Activated T-cell treated with anti-CD3 and anti-CD28 coated beads, Interleukin-2, amount 50 U/mL, for 72 hours (primary cell): ENCODE measurements around the gene IREB2. TPM values are rescaled to one million over a fixed set of nuclear protein-coding genes. Genes with fewer than 3 reads are reported as not detected.
"Not testable (repeated sequence)": the region's sequence is repeated elsewhere in the genome, so short reads cannot be mapped to it uniquely, and the experiment has no call there.

Experiments
- ATAC-seq, 2 donors: fragments of 150-1000 bp; cut with Tn5 transposase; replicated peaks in 1 of 2; 2 replicates each; pipeline ENCODE4 v1.10.0; 2021; ENCODE audit warnings: moderate library complexity in 2 of 2, mild to moderate bottlenecking in 1 of 2
- DNase-seq, 2 donors: peaks; one replicate each; pipeline ENCODE4 v3.0.0; 2021 to 2022; ENCODE audit warnings: mixed read lengths in 1 of 2
- H3K27ac Mint-ChIP-seq: one replicate; pipeline ENCODE4 v1.8.0; 2022; ENCODE audit warnings: mild to moderate bottlenecking, moderate library complexity, mixed read lengths
- H3K27me3 Mint-ChIP-seq: one replicate; pipeline ENCODE4 v1.8.0; 2022; ENCODE audit warnings: low read depth, mixed read lengths
- H3K36me3 Mint-ChIP-seq, 2 donors: one replicate each; pipeline ENCODE4 v1.8.0; 2022; ENCODE audit warnings: mixed read lengths in 2 of 2, mild to moderate bottlenecking in 1 of 2; ENCODE audit not compliant: insufficient read depth in 2 of 2
- H3K4me1 Mint-ChIP-seq: one replicate; pipeline ENCODE4 v1.8.0; 2022; ENCODE audit warnings: low read depth, mixed read lengths
- H3K4me3 Mint-ChIP-seq, 2 donors: one replicate each; pipeline ENCODE4 v1.8.0; 2022; ENCODE audit warnings: mild to moderate bottlenecking in 2 of 2, mixed read lengths in 2 of 2, moderate library complexity in 2 of 2
- H3K9me3 Mint-ChIP-seq, 2 donors: one replicate each; pipeline ENCODE4 v1.8.0; 2022; ENCODE audit warnings: mixed read lengths in 2 of 2
- total RNA-seq, 2 donors: library from RNA; stranded (reverse); gene quantifications; one replicate each; pipeline ENCODE4 v1.2.3, GENCODE V29; 2022

IREB2 gene
- total RNA-seq, 2 donors from 2014 or later = 64.1 to 72.2 TPM

GRCh38 chr15:78427953-78428352 lies 10.1 kb upstream of the IREB2 start:
- Mint-ChIP-seq H3K27ac (no peak overlapping the region), H3K36me3 (no peaks in the 10 kb centered on the region), H3K4me3 (no peak overlapping the region), H3K4me1 (peaks cover 36% of the 10 kb centered on the region), H3K9me3 (no peaks in the 10 kb centered on the region), H3K27me3 (peaks cover 37% of the 10 kb centered on the region)
- DNase-seq (no peak), ATAC-seq (no peak)

- ATAC-seq = no peak
- H3K27me3 Mint-ChIP-seq = peaks cover 24% of the 10 kb centered on the region
Measured at GRCh38 chr15:78429477-78429876, 8.5 kb upstream of the IREB2 start.

GRCh38 chr15:78431955-78432354 lies 6.1 kb upstream of the IREB2 start:
- H3K36me3 Mint-ChIP-seq = no peaks in the 10 kb centered on the region
- no peak for ATAC-seq
- DNase-seq = no peak
- no peak overlapping the region for H3K4me3 Mint-ChIP-seq
- no peaks in the 10 kb centered on the region for H3K9me3 Mint-ChIP-seq
- H3K27me3 Mint-ChIP-seq = peaks cover 14% of the 10 kb centered on the region
- no peak overlapping the region for H3K27ac Mint-ChIP-seq
- H3K4me1 Mint-ChIP-seq = peaks cover 10% of the 10 kb centered on the region

More at GRCh38 chr15:78429477-78429876, 8.5 kb upstream of the IREB2 start:
- H3K4me1 Mint-ChIP-seq = peaks cover 24% of the 10 kb centered on the region
- no peak for DNase-seq
- H3K9me3 Mint-ChIP-seq = no peaks in the 10 kb centered on the region
- H3K4me3 Mint-ChIP-seq = no peak overlapping the region
- H3K36me3 Mint-ChIP-seq = no peaks in the 10 kb centered on the region
- no peak overlapping the region for H3K27ac Mint-ChIP-seq

- peaks cover 0 to 2% of the 10 kb centered on the region in 2 donors for H3K36me3 Mint-ChIP-seq
- DNase-seq (no peak), ATAC-seq (no peak)
- peaks cover 17% of the 10 kb centered on the region for H3K4me1 Mint-ChIP-seq
- no peak overlapping the region for H3K27ac Mint-ChIP-seq
- peaks cover 14% of the 10 kb centered on the region for H3K27me3 Mint-ChIP-seq
- no peak overlapping the region for H3K4me3 Mint-ChIP-seq
- H3K9me3 Mint-ChIP-seq = no peaks in the 10 kb centered on the region
Measured at GRCh38 chr15:78432664-78433063, 5.4 kb upstream of the IREB2 start.

- Mint-ChIP-seq H3K27ac (no peak overlapping the region), H3K36me3 (peaks cover 0 to 6% of the 10 kb centered on the region in 2 donors), H3K4me1 (peaks cover 15% of the 10 kb centered on the region), H3K27me3 (peaks cover 14% of the 10 kb centered on the region), H3K4me3 (no peak overlapping the region), H3K9me3 (no peaks in the 10 kb centered on the region)
- no peak for DNase-seq
- no peak for ATAC-seq
Measured at GRCh38 chr15:78434134-78434533, 3.9 kb upstream of the IREB2 start.

- H3K4me3 Mint-ChIP-seq, H3K36me3 Mint-ChIP-seq, H3K9me3 Mint-ChIP-seq, ATAC-seq, H3K27ac Mint-ChIP-seq, DNase-seq: not testable (repeated sequence)
- peaks cover 20% of the 10 kb centered on the region for H3K4me1 Mint-ChIP-seq
- H3K27me3 Mint-ChIP-seq = peaks cover 14% of the 10 kb centered on the region
Measured at GRCh38 chr15:78434711-78435110, 3.3 kb upstream of the IREB2 start.

GRCh38 chr15:78437107-78437761 lies 782 bp upstream of the IREB2 start:
- H3K27ac Mint-ChIP-seq = peak overlapping the region; percentile 90
- DNase-seq (no peak), ATAC-seq (no peak)
- peaks cover 38% of the 10 kb centered on the region for H3K4me1 Mint-ChIP-seq
- no peaks in the 10 kb centered on the region for H3K9me3 Mint-ChIP-seq
- H3K36me3 Mint-ChIP-seq = peaks cover 11% of the 10 kb centered on the region in 2 donors
- peak overlapping the region; percentile 88 to 92 for H3K4me3 Mint-ChIP-seq
- no peaks in the 10 kb centered on the region for H3K27me3 Mint-ChIP-seq

GRCh38 chr15:78438619-78439285 lies 736 bp downstream of the IREB2 start:
- no peaks in the 10 kb centered on the region for H3K9me3 Mint-ChIP-seq
- H3K36me3 Mint-ChIP-seq = peaks cover 14% of the 10 kb centered on the region in 2 donors
- DNase-seq (peak; percentile 32 to 50), ATAC-seq (peak; percentile 12)
- H3K4me1 Mint-ChIP-seq = peaks cover 53% of the 10 kb centered on the region
- peak overlapping the region; percentile 97 for H3K27ac Mint-ChIP-seq
- H3K27me3 Mint-ChIP-seq = no peaks in the 10 kb centered on the region
- H3K4me3 Mint-ChIP-seq = peak overlapping the region; percentile 88 to 92

- H3K27ac Mint-ChIP-seq = peak overlapping the region; percentile 95
- ATAC-seq (peak; percentile 37 to 49), DNase-seq (peak; percentile 23 to 35)
- peak overlapping the region; percentile 88 to 92 for H3K4me3 Mint-ChIP-seq
- H3K27me3 Mint-ChIP-seq = no peaks in the 10 kb centered on the region
- H3K36me3 Mint-ChIP-seq = peaks cover 17 to 21% of the 10 kb centered on the region in 2 donors
- H3K4me1 Mint-ChIP-seq = peaks cover 72% of the 10 kb centered on the region
- no peaks in the 10 kb centered on the region for H3K9me3 Mint-ChIP-seq
Measured at GRCh38 chr15:78440375-78441373, 2.7 kb downstream of the IREB2 start.

GRCh38 chr15:78444255-78444654 lies 6.2 kb downstream of the IREB2 start:
- Mint-ChIP-seq H3K4me3 (no peak overlapping the region), H3K4me1 (peaks cover 76% of the 10 kb centered on the region), H3K27me3 (no peaks in the 10 kb centered on the region), H3K36me3 (peaks cover 16 to 37% of the 10 kb centered on the region in 2 donors), H3K9me3 (no peaks in the 10 kb centered on the region), H3K27ac (peak overlapping the region; percentile 11)
- no peak for DNase-seq
- ATAC-seq = no peak

GRCh38 chr15:78445875-78446274 lies 7.9 kb downstream of the IREB2 start:
- no peak overlapping the region for H3K27ac Mint-ChIP-seq
- H3K27me3 Mint-ChIP-seq = no peaks in the 10 kb centered on the region
- H3K4me1 Mint-ChIP-seq = peaks cover 65% of the 10 kb centered on the region
- peaks cover 11 to 36% of the 10 kb centered on the region in 2 donors for H3K36me3 Mint-ChIP-seq
- ATAC-seq = no peak
- no peaks in the 10 kb centered on the region for H3K9me3 Mint-ChIP-seq
- no peak for DNase-seq
- H3K4me3 Mint-ChIP-seq = no peak overlapping the region

- Mint-ChIP-seq H3K27me3 (no peaks in the 10 kb centered on the region), H3K27ac (peak overlapping the region; percentile 59), H3K4me1 (peaks cover 59% of the 10 kb centered on the region), H3K4me3 (no peak overlapping the region), H3K36me3 (peaks cover 11 to 31% of the 10 kb centered on the region in 2 donors), H3K9me3 (no peaks in the 10 kb centered on the region)
- DNase-seq (no peak), ATAC-seq (no peak)
Measured at GRCh38 chr15:78446551-78446950, 8.5 kb downstream of the IREB2 start.
